Urothelium cell line (cell line): ENCODE measurements around the gene HSD17B7.
"Not testable (repeated sequence)": the region's sequence is repeated elsewhere in the genome, so short reads cannot be mapped to it uniquely, and the experiment has no call there.

ENCODE experiments used
- DNase-seq: peaks from one replicate; pipeline ENCODE4 v3.0.0; 2011; ENCODE audit warnings: low spot score, mixed read lengths
- FAIRE-seq: peaks from 2 replicates; lab custom pipeline; 2011; peaks lifted over from hg19 to GRCh38; lab: Jason Lieb, UNC

The HSD17B7 gene, protein sequence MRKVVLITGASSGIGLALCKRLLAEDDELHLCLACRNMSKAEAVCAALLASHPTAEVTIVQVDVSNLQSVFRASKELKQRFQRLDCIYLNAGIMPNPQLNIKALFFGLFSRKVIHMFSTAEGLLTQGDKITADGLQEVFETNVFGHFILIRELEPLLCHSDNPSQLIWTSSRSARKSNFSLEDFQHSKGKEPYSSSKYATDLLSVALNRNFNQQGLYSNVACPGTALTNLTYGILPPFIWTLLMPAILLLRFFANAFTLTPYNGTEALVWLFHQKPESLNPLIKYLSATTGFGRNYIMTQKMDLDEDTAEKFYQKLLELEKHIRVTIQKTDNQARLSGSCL

DNA sequence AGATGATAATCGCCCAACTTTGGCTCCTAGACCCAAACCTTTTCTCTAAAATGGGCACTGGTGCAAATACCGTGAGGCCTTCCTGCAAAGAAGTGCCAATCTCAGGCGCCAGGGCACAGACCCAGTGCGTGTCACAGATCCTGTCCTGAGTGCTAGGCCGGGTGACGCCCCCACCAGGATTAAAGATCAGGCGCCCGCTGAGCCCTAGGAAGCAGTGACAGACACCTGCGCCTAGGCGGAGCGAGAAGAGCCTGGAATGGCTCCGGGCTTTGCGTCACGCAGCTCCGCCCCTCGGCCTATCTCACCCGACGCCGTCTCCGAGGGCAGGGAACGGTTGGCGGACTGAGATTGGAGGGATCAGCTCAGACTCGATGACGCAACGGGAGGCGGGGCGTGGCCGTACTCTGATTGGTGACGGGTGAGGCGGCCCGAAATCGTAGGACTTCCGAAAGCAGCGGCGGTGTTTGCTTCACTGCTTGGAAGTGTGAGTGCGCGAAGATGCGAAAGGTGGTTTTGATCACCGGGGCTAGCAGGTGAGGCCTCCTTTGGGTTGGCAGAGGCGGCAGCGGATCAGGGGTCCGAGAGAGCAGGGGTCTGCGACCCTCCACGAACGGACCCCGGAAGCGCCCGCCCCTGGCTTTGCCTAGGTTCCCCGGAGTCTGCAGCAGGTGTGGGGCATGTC, at the start of gene HSD17B7:
TSS of gene HSD17B7 (plus strand) at position 400 of the 682 bp plus-strand sequence. CDS start at position 499, 99 bp downstream.
- FAIRE-seq, result peak; percentile 81

DNA sequence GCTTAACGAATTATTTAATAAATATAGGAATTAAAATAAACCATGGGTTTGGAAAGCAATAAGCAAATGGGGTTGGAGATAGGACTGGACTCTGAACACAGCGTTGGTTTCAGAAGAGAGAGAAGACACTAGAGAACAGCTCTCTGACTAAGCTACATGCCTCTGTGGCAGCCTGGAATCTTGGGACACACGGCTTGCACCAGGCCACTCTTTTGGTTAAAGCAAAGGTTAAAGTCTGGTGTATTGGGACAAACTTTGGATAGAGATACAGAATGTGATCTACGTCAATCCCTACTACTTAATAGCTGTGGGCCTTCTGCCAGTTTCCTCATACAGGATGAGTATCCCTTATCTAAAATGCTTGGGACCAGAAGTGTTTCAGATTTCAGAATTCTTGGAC, 49.7 kb upstream of the HSD17B7 start:
- FAIRE-seq (no peak), DNase-seq (no peak)

More for the DNA sequence above, at the start of gene HSD17B7:
- DNase-seq, result peak; percentile 62

GRCh38 chr1:162741574-162741973, 48.9 kb upstream of the HSD17B7 start:
- no peak for FAIRE-seq
- DNase-seq, result no peak

DNA sequence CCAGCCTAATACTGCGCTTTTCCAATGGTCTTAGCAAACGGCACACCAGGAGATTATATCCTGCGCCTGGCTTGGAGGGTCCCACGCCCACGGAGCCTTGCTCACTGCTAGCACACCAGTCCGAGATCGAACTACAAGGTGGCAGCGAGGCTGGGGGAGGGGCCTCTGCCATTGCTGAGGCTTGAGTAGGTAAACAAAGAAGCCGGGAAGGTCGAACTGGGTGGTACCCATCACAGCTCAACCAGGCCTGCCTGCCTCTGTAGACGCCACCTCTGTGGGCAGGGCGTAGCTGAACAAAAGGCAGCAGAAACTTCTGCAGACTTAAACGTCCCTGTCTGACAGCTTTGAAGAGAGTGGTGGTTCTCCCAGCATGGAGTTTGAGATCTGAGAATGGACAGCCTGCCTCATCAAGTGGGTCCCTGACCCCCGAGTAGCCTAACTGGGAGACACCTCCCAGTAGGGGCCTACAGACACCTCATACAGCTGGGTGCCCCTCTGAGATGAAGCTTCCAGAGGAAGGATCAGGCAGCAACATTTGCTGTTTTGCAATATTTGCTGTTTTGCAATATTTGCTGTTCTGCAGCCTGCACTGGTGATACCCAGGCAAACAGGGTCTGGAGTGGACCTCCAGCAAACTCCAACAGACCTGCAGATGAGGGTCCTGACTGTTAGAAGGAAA, 44.1 kb upstream of the HSD17B7 start:
- not testable (repeated sequence) for FAIRE-seq, DNase-seq

DNA sequence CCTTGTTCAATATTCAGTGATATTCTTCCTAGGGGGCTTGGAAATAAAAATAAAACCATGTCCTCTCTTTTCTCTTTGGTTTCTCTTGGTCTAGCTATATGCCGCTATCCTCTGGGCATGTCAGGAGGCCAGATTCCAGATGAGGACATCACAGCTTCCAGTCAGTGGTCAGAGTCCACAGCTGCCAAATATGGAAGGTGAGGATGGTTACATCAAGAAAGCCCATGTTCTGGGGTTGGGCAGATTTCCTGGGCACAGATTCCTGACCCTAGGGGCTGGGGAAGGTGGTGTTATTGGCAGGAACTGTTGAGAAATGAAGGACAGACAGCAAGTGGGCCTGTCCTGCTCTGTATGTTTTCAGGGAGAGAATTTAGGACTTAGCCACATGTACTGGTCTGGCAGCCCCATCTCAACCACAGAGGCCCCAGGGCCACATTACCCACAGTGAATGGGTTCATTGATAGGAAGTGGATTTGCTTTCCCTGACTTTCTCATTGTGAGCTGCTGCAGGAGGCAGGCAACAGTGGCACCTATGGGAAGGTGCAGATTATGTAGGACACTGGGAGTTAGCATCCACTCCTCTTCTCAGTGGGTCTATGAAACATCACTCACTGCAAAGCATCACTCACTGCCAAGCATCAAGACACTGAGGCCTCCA, 37.4 kb upstream of the HSD17B7 start:
- no peak for FAIRE-seq
- no peak for DNase-seq

GRCh38 chr1:162753998-162754585, 36.4 kb upstream of the HSD17B7 start:
- FAIRE-seq (no peak), DNase-seq (no peak)

- FAIRE-seq (no peak), DNase-seq (no peak)
Measured at GRCh38 chr1:162755306-162755705, 35.2 kb upstream of the HSD17B7 start.

- DNase-seq (no peak), FAIRE-seq (no peak)
Measured at GRCh38 chr1:162756523-162756922, 34.0 kb upstream of the HSD17B7 start.

GRCh38 chr1:162757476-162757875, 33.0 kb upstream of the HSD17B7 start:
- DNase-seq, result no peak
- no peak for FAIRE-seq

DNA sequence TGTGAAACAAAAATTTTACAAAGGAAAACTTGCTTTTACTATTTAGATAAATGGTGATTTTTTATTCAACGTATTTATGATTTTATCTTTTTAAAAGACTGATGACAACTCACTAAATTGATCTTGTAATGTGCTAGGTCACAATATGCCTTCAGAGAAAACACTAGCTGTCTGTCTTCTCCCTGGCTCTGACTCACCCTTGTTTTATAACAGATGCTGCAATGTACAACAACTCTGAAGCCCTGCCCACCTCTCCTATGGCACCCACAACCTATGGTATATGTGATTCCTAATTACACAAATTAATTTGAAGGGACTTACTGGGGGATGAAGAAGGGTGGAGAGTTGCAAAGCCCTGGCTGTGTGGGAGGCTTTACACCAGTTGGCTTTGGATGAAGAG, 24.7 kb upstream of the HSD17B7 start:
- FAIRE-seq (no peak), DNase-seq (no peak)

- FAIRE-seq (no peak), DNase-seq (no peak)
Measured at GRCh38 chr1:162772571-162773154, 17.8 kb upstream of the HSD17B7 start.

DNA sequence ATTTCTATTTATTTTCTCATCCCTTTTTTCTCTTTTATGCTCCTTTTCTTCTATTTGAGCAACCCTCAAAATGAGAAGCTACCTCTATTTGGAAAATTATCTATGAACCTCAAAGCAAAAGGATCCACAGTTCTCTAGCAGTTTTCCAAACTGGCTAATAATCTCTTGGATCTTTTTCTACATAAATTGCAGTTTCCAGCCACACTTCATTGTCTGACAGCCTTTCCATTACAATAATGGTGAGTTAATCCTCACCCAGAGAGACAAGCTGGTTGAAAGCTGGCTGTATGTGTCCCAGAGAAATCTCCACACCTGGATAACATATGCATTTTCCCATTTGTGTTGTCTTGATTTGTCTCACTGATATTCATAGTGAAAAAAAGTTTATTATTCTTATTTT, 16.5 kb upstream of the HSD17B7 start:
- FAIRE-seq, result no peak

GRCh38 chr1:162779043-162779442, 11.5 kb upstream of the HSD17B7 start:
- DNase-seq (no peak), FAIRE-seq (no peak)

More for the DNA sequence above, 16.5 kb upstream of the HSD17B7 start:
- DNase-seq, result no peak

- no peak for FAIRE-seq
Measured at GRCh38 chr1:162782671-162783070, 7.8 kb upstream of the HSD17B7 start.

GRCh38 chr1:162784926-162785325, 5.6 kb upstream of the HSD17B7 start:
- not testable (repeated sequence) for DNase-seq, FAIRE-seq

More at GRCh38 chr1:162782671-162783070, 7.8 kb upstream of the HSD17B7 start:
- DNase-seq, result no peak

- FAIRE-seq, DNase-seq: not testable (repeated sequence)
Measured at GRCh38 chr1:162788783-162789182, 1.7 kb upstream of the HSD17B7 start.

- FAIRE-seq, DNase-seq: not testable (repeated sequence)
Measured at GRCh38 chr1:162790985-162791357, 469 bp downstream of the HSD17B7 start.

- not testable (repeated sequence) for FAIRE-seq, DNase-seq
Measured at GRCh38 chr1:162794284-162794683, 3.8 kb downstream of the HSD17B7 start.

DNA sequence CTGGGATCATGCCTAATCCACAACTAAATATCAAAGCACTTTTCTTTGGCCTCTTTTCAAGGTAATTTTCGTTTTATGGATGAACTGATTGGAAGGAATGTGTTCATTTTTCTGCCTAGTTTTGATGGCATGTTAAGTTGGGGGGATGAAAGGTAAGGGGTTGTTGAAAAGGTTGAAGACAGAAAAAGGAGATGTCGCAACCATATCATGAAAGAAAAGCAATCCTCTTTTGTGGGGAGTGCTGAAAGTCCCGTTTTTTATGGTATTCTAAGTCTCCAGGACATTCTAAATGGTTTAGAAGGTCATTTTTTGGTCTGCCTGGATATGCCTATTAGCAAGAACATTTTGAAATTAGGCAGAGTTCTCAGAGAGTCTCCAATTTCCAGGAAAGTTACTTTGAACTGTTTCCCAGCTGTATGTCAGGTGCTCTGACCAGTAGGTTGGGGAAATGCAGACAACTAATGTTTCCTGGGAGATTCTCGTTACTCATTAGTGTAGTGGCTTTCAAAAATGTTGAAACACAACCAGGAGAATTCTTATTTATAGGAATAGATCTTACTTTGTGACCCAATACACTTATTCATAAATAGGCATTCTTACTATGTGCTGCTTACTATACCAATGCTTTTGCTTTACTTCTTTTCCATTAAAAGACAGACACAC, 6.2 kb downstream of the HSD17B7 start:
- FAIRE-seq, DNase-seq: not testable (repeated sequence)
